Testis (tissue), 3 donors: Measurements from ENCODE around the gene KCNRG. TPM values are rescaled to one million over a fixed set of nuclear protein-coding genes. Genes with fewer than 3 reads are reported as not detected.
A peak's percentile ranks its signal among the peaks of the same experiment; 100 is the strongest.
"Not testable (repeated sequence)": the region's sequence is repeated elsewhere in the genome, so short reads cannot be mapped to it uniquely, and the experiment has no call there.

Experiments
- DNase-seq: peaks from one replicate; pipeline ENCODE4 v3.0.0-alpha.2; 2019
- H3K27ac ChIP-seq, 2 donors: fragments of 200-600 bp; sonication (generic); one replicate each; pipeline ENCODE4 v1.5.1; 2019
- H3K27me3 ChIP-seq: fragments of 200-600 bp; sonication (generic); one replicate; pipeline ENCODE4 v1.5.1; 2019
- H3K36me3 ChIP-seq: fragments of 200-600 bp; sonication (generic); one replicate; pipeline ENCODE4 v1.5.1; 2017; ENCODE audit warnings: low read depth; ENCODE audit errors: missing control alignments
- H3K4me1 ChIP-seq: fragments of 200-600 bp; sonication (generic); one replicate; pipeline ENCODE4 v1.5.1; 2019
- H3K4me3 ChIP-seq, 2 donors: fragments of 200-600 bp; sonication (generic); one replicate each; pipeline ENCODE4 v1.5.1; 2017 to 2019
- H3K9me3 ChIP-seq: fragments of 200-600 bp; sonication (generic); one replicate; pipeline ENCODE4 v1.5.1; 2017
- CTCF ChIP-seq, 3 experiments: fragments of 450-650 bp in 2 of 3; fragments of 200-600 bp in 1 of 3; sonication (generic) in 1 of 3; IDR thresholded peaks; one replicate each; pipeline ENCODE4 v1.5.1; 2016 to 2019; ENCODE audit warnings: antibody characterized with exemption in 3 of 3, mild to moderate bottlenecking in 2 of 3, moderate library complexity in 1 of 3
- POLR2A ChIP-seq: fragments of 450-650 bp; IDR thresholded peaks from one replicate; pipeline ENCODE4 v1.6.1; 2017; ENCODE audit warnings: antibody characterized with exemption, mild to moderate bottlenecking, moderate library complexity
- WGBS, 2 donors: methylation state at CpG; one replicate each; pipeline ENCODE4 v1.1.5; 2018; 5-methylcytosine and 5-hydroxymethylcytosine counted together
- intact Hi-C: fragments of 100-400 bp; cut with DNase I; formaldehyde crosslinking; loops from one replicate; pipeline ENCODE4 v1.15.1; 2023; ENCODE audit warnings: low total_unique reads
- polyA plus RNA-seq: library from polyadenylated mRNA; stranded (reverse); fragments of 350-450 nt; fragmentation: Illumina TruSeq; extraction: RNeasy Lipid Tissue Mini Kit (QIAGEN cat#74804); gene quantifications from one replicate; pipeline ENCODE4 v1.2.3, GENCODE V29; 2014; ENCODE audit warnings: low read depth, low replicate concordance; ENCODE audit not compliant: insufficient read depth
- total RNA-seq, 2 donors: library from RNA; depleted of rRNA; stranded (reverse); fragments of >200 nt; gene quantifications; one replicate each; pipeline ENCODE4 v1.2.3, GENCODE V29; 2016

The KCNRG gene
- total and polyA plus RNA-seq, 3 donors from 2014 or later, result 1.1 to 3.1 (median 2.9) TPM

- intact Hi-C loops, result no loop called here
- WGBS, 2 donors, result 90 to 94% methylated on average over 7 of the region's 7 CpGs
- H3K27ac ChIP-seq, result no peak overlapping the region
- no peaks in the 10 kb centered on the region for H3K9me3 ChIP-seq
- no peak for DNase-seq
- TF ChIP-seq POLR2A (no peak), CTCF (IDR thresholded peaks at IDR 0.05) (no peak)
- no peak overlapping the region for H3K4me3 ChIP-seq
- no peaks in the 10 kb centered on the region for H3K27me3 ChIP-seq
- H3K36me3 ChIP-seq, result no peaks in the 10 kb centered on the region
- H3K4me1 ChIP-seq, result no peaks in the 10 kb centered on the region
Observed at GRCh38 chr13:49986471-49986870, 28.8 kb upstream of the KCNRG start.

- H3K36me3 ChIP-seq, H3K4me3 ChIP-seq, H3K27ac ChIP-seq, H3K9me3 ChIP-seq, H3K27me3 ChIP-seq, DNase-seq, intact Hi-C loops, H3K4me1 ChIP-seq: not testable (repeated sequence)
- 94 to 98% methylated on average over 6 of the region's 6 CpGs for WGBS, 2 donors
Observed at GRCh38 chr13:49990612-49991011, 24.6 kb upstream of the KCNRG start.

GRCh38 chr13:49993111-49993510 lies 22.1 kb upstream of the KCNRG start:
- no peak for DNase-seq
- H3K27ac ChIP-seq, result no peak overlapping the region
- no peaks in the 10 kb centered on the region for H3K9me3 ChIP-seq
- H3K36me3 ChIP-seq, result no peaks in the 10 kb centered on the region
- no peak overlapping the region for H3K4me3 ChIP-seq
- H3K4me1 ChIP-seq, result peaks cover 5% of the 10 kb centered on the region
- TF ChIP-seq CTCF (IDR thresholded peaks at IDR 0.05), result no peak
- TF ChIP-seq POLR2A, result no peak
- intact Hi-C loops, result no loop called here
- no peaks in the 10 kb centered on the region for H3K27me3 ChIP-seq

- Histone ChIP-seq H3K27me3 (no peaks in the 10 kb centered on the region), H3K36me3 (no peaks in the 10 kb centered on the region), H3K27ac (no peak overlapping the region), H3K4me1 (peaks cover 7% of the 10 kb centered on the region), H3K4me3 (no peak overlapping the region), H3K9me3 (no peaks in the 10 kb centered on the region)
- intact Hi-C loops, result no loop called here
- no peak for DNase-seq
- TF ChIP-seq POLR2A (no peak), CTCF (IDR thresholded peaks at IDR 0.05) (no peak)
- 79 to 83% methylated on average over 5 of the region's 5 CpGs for WGBS, 2 donors
Observed at GRCh38 chr13:49993666-49994065, 21.6 kb upstream of the KCNRG start.

- no peaks in the 10 kb centered on the region for H3K36me3 ChIP-seq
- H3K27ac ChIP-seq, result peak overlapping the region; percentile 98
- no peaks in the 10 kb centered on the region for H3K9me3 ChIP-seq
- TF ChIP-seq CTCF (IDR thresholded peaks at IDR 0.05) (no peak), POLR2A (no peak)
- peaks cover 13% of the 10 kb centered on the region for H3K4me1 ChIP-seq
- 14 to 29% methylated on average over 14 of the region's 14 CpGs for WGBS, 2 donors
- H3K27me3 ChIP-seq, result no peaks in the 10 kb centered on the region
- DNase-seq, result no peak
- H3K4me3 ChIP-seq, result peak overlapping the region; percentile 94 to 95
- intact Hi-C loops, result loop anchor here (5.0 kb wide), 1 partner anchor 87 kb away; no protein-coding TSS in a partner anchor
Observed at GRCh38 chr13:49995625-49996101, 19.6 kb upstream of the KCNRG start.
